HAP-1 (cell line): ENCODE results near the gene IKZF2.

ENCODE experiments used
- DNase-seq, 2 experiments: peaks; one replicate each; pipeline ENCODE4 v3.0.0-alpha.2; 2016 to 2020; ENCODE audit warnings: low spot score in 2 of 2
- H3K27me3 ChIP-seq: fragments of 250-450 bp; sonication (Bioruptor Pico); 2 replicates; pipeline ENCODE4 v1.5.1; 2020; ENCODE audit warnings: low read depth, mild to moderate bottlenecking, moderate library complexity
- H3K36me3 ChIP-seq: fragments of 250-450 bp; sonication (Bioruptor Pico); replicated peaks from 2 replicates; pipeline ENCODE4 v1.5.1; 2020; ENCODE audit warnings: mild to moderate bottlenecking
- H3K4me1 ChIP-seq: fragments of 250-450 bp; sonication (Bioruptor Pico); 2 replicates; pipeline ENCODE4 v1.5.1; 2020; ENCODE audit warnings: mild to moderate bottlenecking
- H3K4me3 ChIP-seq: fragments of 250-450 bp; sonication (Bioruptor Pico); 2 replicates; pipeline ENCODE4 v1.5.1; 2020; ENCODE audit warnings: mild to moderate bottlenecking, moderate library complexity
- H3K9me3 ChIP-seq: fragments of 250-450 bp; sonication (Bioruptor Pico); 2 replicates; pipeline ENCODE4 v1.5.1; 2020; ENCODE audit warnings: mild to moderate bottlenecking, moderate library complexity
- in situ Hi-C: fragments of 300-500 bp; cut with MboI; formaldehyde crosslinking; loops from 3 replicates; pipeline ENCODE4 v1.14.3; 2020; ENCODE audit warnings: low sequenced_read_pairs, inconsistent platforms, mixed read lengths

IKZF2 gene

GRCh38 chr2:212979046-212979612, 172.3 kb downstream of the IKZF2 start:
- Histone ChIP-seq H3K4me1 (no peaks in the 10 kb centered on the region), H3K36me3 (no peaks in the 10 kb centered on the region), H3K27me3 (no peaks in the 10 kb centered on the region; the same call in 1 of the 2 replicates), H3K9me3 (no peaks in the 10 kb centered on the region), H3K4me3 (no peak overlapping the region)
- in situ Hi-C loops, result no loop called here
- DNase-seq, result no peak

DNA sequence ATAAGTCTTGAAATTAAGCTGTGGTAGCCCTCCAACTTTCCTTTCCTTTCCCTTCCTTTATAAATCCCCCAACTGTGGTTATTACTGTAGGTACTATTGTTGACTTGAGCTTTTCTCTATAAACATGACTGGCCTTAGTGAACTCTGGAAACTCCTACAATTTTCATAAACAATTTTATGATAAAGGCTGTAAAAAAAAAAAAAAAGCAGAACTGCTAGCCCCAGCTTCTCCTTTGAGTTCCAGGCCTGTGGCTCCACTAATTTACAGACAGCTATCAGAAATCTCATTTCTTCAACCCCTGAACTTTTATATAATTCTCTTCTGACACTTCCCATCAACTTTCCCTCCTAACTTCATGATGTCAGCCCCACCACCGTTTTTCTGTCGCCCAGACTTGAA, 174.3 kb downstream of the IKZF2 start:
- no peaks in the 10 kb centered on the region for H3K9me3 ChIP-seq
- H3K27me3 ChIP-seq, result no peaks in the 10 kb centered on the region; the same call in 1 of the 2 replicates
- no peak for DNase-seq
- no peak overlapping the region for H3K4me3 ChIP-seq
- H3K36me3 ChIP-seq, result no peaks in the 10 kb centered on the region
- no peaks in the 10 kb centered on the region for H3K4me1 ChIP-seq
- in situ Hi-C loops, result no loop called here

DNA sequence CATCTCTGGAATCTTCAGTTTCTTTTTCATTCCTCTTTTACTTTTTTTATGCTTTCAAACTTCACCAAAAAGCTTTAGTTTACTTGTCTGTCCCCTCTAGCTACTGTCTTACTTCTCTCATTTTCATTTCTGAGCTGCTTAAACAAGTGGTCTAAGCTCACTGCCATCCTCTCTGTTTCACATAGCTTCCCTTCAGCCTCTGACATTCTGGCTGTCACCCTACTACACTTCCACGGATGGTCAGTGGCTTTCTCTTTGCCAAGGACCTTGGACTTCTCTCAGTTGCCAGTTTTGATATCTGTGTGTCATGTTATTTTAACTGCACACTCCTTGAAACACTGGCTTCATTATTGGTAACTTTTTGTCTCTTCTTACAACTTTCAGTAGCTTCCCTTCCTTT, 176.1 kb downstream of the IKZF2 start:
- Histone ChIP-seq H3K36me3 (no peaks in the 10 kb centered on the region), H3K4me3 (no peak overlapping the region), H3K9me3 (no peaks in the 10 kb centered on the region), H3K4me1 (no peaks in the 10 kb centered on the region), H3K27me3 (no peaks in the 10 kb centered on the region; the same call in 1 of the 2 replicates)
- no peak for DNase-seq
- in situ Hi-C loops, result no loop called here

DNA sequence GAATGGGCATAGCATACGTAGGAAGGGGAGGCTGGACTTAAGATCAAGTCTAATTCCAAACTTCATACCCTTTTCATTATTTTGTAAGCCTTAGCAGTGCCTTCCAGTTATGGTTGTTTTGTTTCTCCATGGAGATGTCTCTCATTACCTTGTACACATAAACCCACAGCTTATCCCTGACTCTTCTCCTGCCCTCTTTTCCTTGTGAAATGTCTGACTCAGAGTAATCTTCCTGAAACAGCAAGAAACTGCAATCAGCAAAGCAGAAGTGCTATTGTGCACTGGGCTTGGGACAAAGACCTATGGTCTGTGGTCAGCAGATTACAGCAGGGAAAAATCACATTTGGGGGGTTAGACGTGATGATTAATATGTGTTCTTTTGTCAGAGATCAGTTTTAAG, 176.7 kb downstream of the IKZF2 start:
- in situ Hi-C loops, result no loop called here
- H3K27me3 ChIP-seq, result no peaks in the 10 kb centered on the region; the same call in 1 of the 2 replicates
- H3K4me1 ChIP-seq, result no peaks in the 10 kb centered on the region
- no peak for DNase-seq
- no peaks in the 10 kb centered on the region for H3K9me3 ChIP-seq
- H3K4me3 ChIP-seq, result no peak overlapping the region
- H3K36me3 ChIP-seq, result no peaks in the 10 kb centered on the region

DNA sequence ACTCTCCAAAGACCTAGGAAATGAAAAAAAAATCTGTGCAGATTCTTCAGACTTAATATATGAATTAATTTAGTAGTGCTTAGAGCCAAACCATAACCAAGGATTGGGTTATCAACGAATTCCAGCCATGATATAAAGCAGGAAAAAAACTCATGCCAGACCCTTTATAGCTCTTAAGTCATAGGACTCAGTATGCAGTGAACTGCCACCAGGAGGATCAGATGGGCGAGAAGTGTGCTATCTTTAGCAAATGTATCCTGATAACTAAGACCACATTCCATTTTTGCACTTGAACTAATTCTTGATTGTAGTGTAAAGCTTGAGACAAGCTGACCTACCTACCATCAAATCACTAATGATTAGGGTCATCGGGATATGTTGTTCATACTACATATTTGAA, 178.1 kb downstream of the IKZF2 start:
- H3K4me1 ChIP-seq, result no peaks in the 10 kb centered on the region
- no peaks in the 10 kb centered on the region; the same call in 1 of the 2 replicates for H3K27me3 ChIP-seq
- H3K9me3 ChIP-seq, result no peaks in the 10 kb centered on the region
- no peak for DNase-seq
- no peak overlapping the region for H3K4me3 ChIP-seq
- in situ Hi-C loops, result no loop called here
- H3K36me3 ChIP-seq, result no peaks in the 10 kb centered on the region

DNA sequence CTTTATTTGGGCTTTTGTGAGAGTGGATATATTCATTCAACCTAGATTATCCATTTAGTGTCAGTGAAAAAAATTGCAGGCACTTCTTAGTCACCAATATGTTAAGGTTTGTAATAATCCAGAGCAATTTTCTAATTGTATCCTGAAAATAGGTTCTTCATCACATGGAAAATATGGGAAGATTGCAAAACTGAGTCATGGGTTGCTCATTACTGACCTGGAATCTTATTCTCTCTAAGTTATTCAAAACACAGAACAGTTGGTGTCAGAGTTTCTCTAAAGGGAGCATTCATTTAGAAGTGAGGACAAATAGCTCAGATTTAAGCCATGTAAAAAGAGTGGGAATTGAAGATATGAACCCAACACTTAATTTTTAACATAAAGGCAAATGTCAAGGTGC, 181.3 kb downstream of the IKZF2 start:
- no peak overlapping the region for H3K4me3 ChIP-seq
- no peak for DNase-seq
- in situ Hi-C loops, result no loop called here

DNA sequence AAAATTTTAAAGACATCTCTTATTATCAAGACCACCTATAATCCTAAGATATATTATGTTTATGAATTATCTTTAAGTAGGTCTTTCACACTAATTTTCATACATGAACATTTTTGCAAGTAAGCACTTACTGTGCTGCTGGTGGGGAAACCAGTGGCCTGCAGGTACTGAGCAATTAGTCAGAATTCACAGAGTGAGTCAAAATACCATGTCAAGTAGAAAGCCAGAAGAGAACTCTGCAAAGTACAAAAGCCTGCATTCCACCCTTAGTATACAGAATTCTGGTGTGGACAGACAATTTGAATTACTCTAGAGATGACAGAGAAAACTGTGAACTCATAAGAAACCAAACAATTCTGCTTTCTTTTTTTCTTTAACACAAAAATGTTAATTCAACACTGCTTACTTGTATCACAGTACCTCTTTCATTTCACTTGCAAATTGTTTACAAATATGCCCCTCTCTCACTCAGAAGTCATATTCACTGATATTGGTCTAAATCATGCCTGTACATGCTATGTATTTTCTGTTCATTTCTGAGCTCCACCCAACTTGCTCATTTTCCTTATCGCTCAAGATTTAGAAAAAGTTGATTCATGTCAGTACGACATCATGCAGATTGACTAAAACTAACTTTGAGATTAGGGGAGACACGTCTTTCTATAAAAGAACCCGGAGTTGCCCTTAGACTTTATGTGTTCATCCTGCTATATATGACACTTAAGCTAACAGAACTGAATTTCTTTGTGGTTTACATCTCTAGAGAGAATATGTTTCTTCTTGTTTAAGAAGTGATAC, 182.9 kb downstream of the IKZF2 start:
- no peaks in the 10 kb centered on the region for H3K9me3 ChIP-seq
- H3K27me3 ChIP-seq, result no peaks in the 10 kb centered on the region; the same call in 1 of the 2 replicates
- H3K4me3 ChIP-seq, result no peak overlapping the region
- in situ Hi-C loops, result no loop called here
- no peaks in the 10 kb centered on the region for H3K4me1 ChIP-seq
- no peaks in the 10 kb centered on the region for H3K36me3 ChIP-seq
- no peak for DNase-seq

More for the DNA sequence above, 181.3 kb downstream of the IKZF2 start:
- Histone ChIP-seq H3K4me1 (no peaks in the 10 kb centered on the region), H3K27me3 (no peaks in the 10 kb centered on the region; the same call in 1 of the 2 replicates), H3K36me3 (no peaks in the 10 kb centered on the region), H3K9me3 (no peaks in the 10 kb centered on the region)

GRCh38 chr2:212966884-212967283, 184.5 kb downstream of the IKZF2 start:
- in situ Hi-C loops, result no loop called here
- no peaks in the 10 kb centered on the region for H3K9me3 ChIP-seq
- no peaks in the 10 kb centered on the region for H3K36me3 ChIP-seq
- DNase-seq, result no peak
- no peak overlapping the region for H3K4me3 ChIP-seq
- no peaks in the 10 kb centered on the region; the same call in 1 of the 2 replicates for H3K27me3 ChIP-seq
- no peaks in the 10 kb centered on the region for H3K4me1 ChIP-seq

DNA sequence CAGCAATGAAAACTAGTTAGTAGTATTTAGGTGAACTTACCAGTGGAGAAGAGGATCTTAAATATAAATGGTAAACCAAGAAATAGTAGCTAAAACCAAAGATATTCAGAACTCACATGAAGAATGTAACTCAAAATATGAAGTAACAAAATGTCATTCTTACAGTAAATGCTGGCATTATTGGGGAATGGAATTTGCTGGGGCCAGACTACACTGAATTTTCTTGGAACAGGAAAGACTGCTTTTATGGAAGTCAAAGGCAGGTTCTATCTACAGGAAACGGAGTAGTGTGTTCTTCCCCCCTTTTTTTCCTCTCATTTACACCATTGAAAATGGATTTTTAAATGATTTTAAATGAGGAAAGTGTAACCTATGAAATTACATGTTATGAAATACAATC, 188.7 kb downstream of the IKZF2 start:
- no peak overlapping the region for H3K4me3 ChIP-seq
- H3K9me3 ChIP-seq, result no peaks in the 10 kb centered on the region
- H3K36me3 ChIP-seq, result no peaks in the 10 kb centered on the region
- no peaks in the 10 kb centered on the region; the same call in 1 of the 2 replicates for H3K27me3 ChIP-seq
- no peak for DNase-seq
- in situ Hi-C loops, result no loop called here
- no peaks in the 10 kb centered on the region for H3K4me1 ChIP-seq

GRCh38 chr2:212961255-212961654, 190.2 kb downstream of the IKZF2 start:
- H3K36me3 ChIP-seq, result no peaks in the 10 kb centered on the region
- in situ Hi-C loops, result no loop called here
- H3K9me3 ChIP-seq, result no peaks in the 10 kb centered on the region
- H3K27me3 ChIP-seq, result no peaks in the 10 kb centered on the region; the same call in 1 of the 2 replicates
- no peak overlapping the region for H3K4me3 ChIP-seq
- H3K4me1 ChIP-seq, result no peaks in the 10 kb centered on the region
- no peak for DNase-seq

- Histone ChIP-seq H3K9me3 (no peaks in the 10 kb centered on the region), H3K27me3 (no peaks in the 10 kb centered on the region; the same call in 1 of the 2 replicates), H3K4me3 (no peak overlapping the region), H3K4me1 (no peaks in the 10 kb centered on the region), H3K36me3 (no peaks in the 10 kb centered on the region)
- in situ Hi-C loops, result no loop called here
- no peak for DNase-seq
Measured at GRCh38 chr2:212960336-212960735, 191.1 kb downstream of the IKZF2 start.

GRCh38 chr2:212959471-212960117, 191.8 kb downstream of the IKZF2 start:
- DNase-seq, result no peak
- no peaks in the 10 kb centered on the region for H3K36me3 ChIP-seq
- H3K4me3 ChIP-seq, result no peak overlapping the region
- no peaks in the 10 kb centered on the region for H3K9me3 ChIP-seq
- in situ Hi-C loops, result no loop called here
- H3K4me1 ChIP-seq, result no peaks in the 10 kb centered on the region
- H3K27me3 ChIP-seq, result no peaks in the 10 kb centered on the region; the same call in 1 of the 2 replicates

GRCh38 chr2:212958757-212959295, 192.6 kb downstream of the IKZF2 start:
- H3K9me3 ChIP-seq, result no peaks in the 10 kb centered on the region
- H3K27me3 ChIP-seq, result no peaks in the 10 kb centered on the region; the same call in 1 of the 2 replicates
- no peaks in the 10 kb centered on the region for H3K4me1 ChIP-seq
- no peak for DNase-seq
- H3K4me3 ChIP-seq, result no peak overlapping the region
- in situ Hi-C loops, result no loop called here
- no peaks in the 10 kb centered on the region for H3K36me3 ChIP-seq

GRCh38 chr2:212958133-212958532, 193.3 kb downstream of the IKZF2 start:
- DNase-seq, result no peak
- Histone ChIP-seq H3K27me3 (no peaks in the 10 kb centered on the region), H3K4me3 (no peak overlapping the region), H3K36me3 (no peaks in the 10 kb centered on the region), H3K4me1 (no peaks in the 10 kb centered on the region), H3K9me3 (no peaks in the 10 kb centered on the region)
- in situ Hi-C loops, result no loop called here
